Forelimb muscle (tissue), 1 donor: ENCODE data around the gene SFSWAP. TPM values are rescaled to one million over a fixed set of nuclear protein-coding genes. Genes with fewer than 3 reads are reported as not detected.
"Not testable (repeated sequence)": the region's sequence is repeated elsewhere in the genome, so short reads cannot be mapped to it uniquely, and the experiment has no call there.

ENCODE experiments used
- DNase-seq: peaks from one replicate; pipeline ENCODE4 v3.0.0-alpha.2; 2013; ENCODE audit warnings: low read depth
- polyA plus RNA-seq: library from polyadenylated mRNA; unstranded; fragments of 120-200 nt; gene quantifications from one replicate; pipeline ENCODE4 v1.2.1, GENCODE V29; 2013; ENCODE audit not compliant: insufficient read length

SFSWAP gene
- polyA plus RNA-seq, 1 donor, result 29.2 TPM

- DNase-seq, result no peak
Measured at GRCh38 chr12:131702573-131702877, 8.4 kb upstream of the SFSWAP start.

- no peak for DNase-seq
Measured at GRCh38 chr12:131703161-131703560, 7.7 kb upstream of the SFSWAP start.

- no peak for DNase-seq
Measured at GRCh38 chr12:131704509-131704908, 6.4 kb upstream of the SFSWAP start.

- DNase-seq, result not testable (repeated sequence)
Measured at GRCh38 chr12:131706709-131707108, 4.2 kb upstream of the SFSWAP start.

- no peak for DNase-seq
Measured at GRCh38 chr12:131709226-131709625, 1.7 kb upstream of the SFSWAP start.

- no peak for DNase-seq
Measured at GRCh38 chr12:131711551-131712205, 788 bp downstream of the SFSWAP start.

- no peak for DNase-seq
Measured at GRCh38 chr12:131713349-131713748, 2.5 kb downstream of the SFSWAP start.

- DNase-seq, result no peak
Measured at GRCh38 chr12:131714759-131715158, 3.9 kb downstream of the SFSWAP start.

GRCh38 chr12:131716282-131716681 is 5.4 kb downstream of the SFSWAP start:
- DNase-seq, result no peak

- DNase-seq, result no peak
Measured at GRCh38 chr12:131720241-131720640, 9.4 kb downstream of the SFSWAP start.

- DNase-seq, result no peak
Measured at GRCh38 chr12:131720921-131721320, 10.0 kb downstream of the SFSWAP start.

- DNase-seq, result no peak
Measured at GRCh38 chr12:131721548-131721947, 10.7 kb downstream of the SFSWAP start.

- DNase-seq, result no peak
Measured at GRCh38 chr12:131723532-131723931, 12.6 kb downstream of the SFSWAP start.

- no peak for DNase-seq
Measured at GRCh38 chr12:131724534-131724933, 13.6 kb downstream of the SFSWAP start.

GRCh38 chr12:131725503-131725902 is 14.6 kb downstream of the SFSWAP start:
- no peak for DNase-seq

GRCh38 chr12:131728720-131729119 is 17.8 kb downstream of the SFSWAP start:
- DNase-seq, result no peak

- DNase-seq, result no peak
Measured at GRCh38 chr12:131729254-131729955, 18.5 kb downstream of the SFSWAP start.

- DNase-seq, result no peak
Measured at GRCh38 chr12:131732996-131733615, 22.2 kb downstream of the SFSWAP start.

GRCh38 chr12:131733874-131734273 is 23.0 kb downstream of the SFSWAP start:
- no peak for DNase-seq

- DNase-seq, result no peak
Measured at GRCh38 chr12:131734336-131735152, 23.7 kb downstream of the SFSWAP start.

- no peak for DNase-seq
Measured at GRCh38 chr12:131735153-131735456, 24.2 kb downstream of the SFSWAP start.
